Nephron progenitor cell (in vitro differentiated cells): ENCODE data around the gene DENND2D.

Experiments used
- DNase-seq: peaks from one replicate; pipeline ENCODE4 v3.0.0; 2021
- H3K27ac Mint-ChIP-seq: 2 replicates; pipeline ENCODE4 v1.8.0; 2021; ENCODE audit warnings: mild to moderate bottlenecking, moderate library complexity, mixed read lengths
- H3K27me3 Mint-ChIP-seq: 2 replicates; pipeline ENCODE4 v1.8.0; 2021; ENCODE audit warnings: mild to moderate bottlenecking, low read depth, mixed read lengths; ENCODE audit not compliant: poor library complexity
- H3K36me3 Mint-ChIP-seq: 2 replicates; pipeline ENCODE4 v1.8.0; 2021; ENCODE audit warnings: low read depth, mixed read lengths
- H3K4me1 Mint-ChIP-seq: 2 replicates; pipeline ENCODE4 v1.8.0; 2021; ENCODE audit warnings: mixed read lengths
- H3K4me3 Mint-ChIP-seq: 2 replicates; pipeline ENCODE4 v1.8.0; 2021; ENCODE audit warnings: mild to moderate bottlenecking, moderate library complexity, mixed read lengths
- H3K9me3 Mint-ChIP-seq: 2 replicates; pipeline ENCODE4 v1.8.0; 2021; ENCODE audit warnings: mild to moderate bottlenecking, moderate library complexity, mixed read lengths
- TF ChIP-seq, protein P1 (sequence below): fragments of 200-600 bp; sonication (generic); IDR thresholded peaks from 2 replicates; pipeline ENCODE4 v1.5.0; 2021; ENCODE audit warnings: antibody characterized with exemption

Gene DENND2D

DNA sequence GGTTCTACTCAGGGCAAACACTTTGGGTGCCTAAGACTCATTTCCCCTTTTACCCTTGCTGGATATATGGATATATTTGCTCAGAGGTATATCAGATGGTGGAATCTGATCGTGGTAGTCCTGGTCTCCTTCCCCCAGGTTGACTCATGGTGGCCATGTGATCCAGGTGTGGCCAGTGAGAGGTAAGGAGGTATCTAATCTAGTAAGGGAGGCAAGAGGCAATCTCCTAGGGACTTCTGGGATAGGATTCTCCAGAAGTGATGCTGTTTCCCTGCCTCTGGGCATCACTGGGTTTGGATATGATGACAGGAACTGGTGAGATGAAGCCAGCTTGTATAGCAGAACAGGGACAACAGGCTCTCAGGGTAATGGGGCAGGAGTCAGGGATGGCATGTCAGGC, 8.5 kb upstream of the DENND2D start:
- Mint-ChIP-seq H3K4me1 (peaks cover 10% of the 10 kb centered on the region), H3K4me3 (no peak overlapping the region), H3K27me3 (peaks cover 41% of the 10 kb centered on the region), H3K36me3 (no peaks in the 10 kb centered on the region), H3K27ac (no peak overlapping the region), H3K9me3 (peaks cover 6% of the 10 kb centered on the region)
- no peak for DNase-seq
- TF ChIP-seq, protein P1, sequence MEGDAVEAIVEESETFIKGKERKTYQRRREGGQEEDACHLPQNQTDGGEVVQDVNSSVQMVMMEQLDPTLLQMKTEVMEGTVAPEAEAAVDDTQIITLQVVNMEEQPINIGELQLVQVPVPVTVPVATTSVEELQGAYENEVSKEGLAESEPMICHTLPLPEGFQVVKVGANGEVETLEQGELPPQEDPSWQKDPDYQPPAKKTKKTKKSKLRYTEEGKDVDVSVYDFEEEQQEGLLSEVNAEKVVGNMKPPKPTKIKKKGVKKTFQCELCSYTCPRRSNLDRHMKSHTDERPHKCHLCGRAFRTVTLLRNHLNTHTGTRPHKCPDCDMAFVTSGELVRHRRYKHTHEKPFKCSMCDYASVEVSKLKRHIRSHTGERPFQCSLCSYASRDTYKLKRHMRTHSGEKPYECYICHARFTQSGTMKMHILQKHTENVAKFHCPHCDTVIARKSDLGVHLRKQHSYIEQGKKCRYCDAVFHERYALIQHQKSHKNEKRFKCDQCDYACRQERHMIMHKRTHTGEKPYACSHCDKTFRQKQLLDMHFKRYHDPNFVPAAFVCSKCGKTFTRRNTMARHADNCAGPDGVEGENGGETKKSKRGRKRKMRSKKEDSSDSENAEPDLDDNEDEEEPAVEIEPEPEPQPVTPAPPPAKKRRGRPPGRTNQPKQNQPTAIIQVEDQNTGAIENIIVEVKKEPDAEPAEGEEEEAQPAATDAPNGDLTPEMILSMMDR: no peak

- peaks cover 60% of the 10 kb centered on the region for H3K27me3 Mint-ChIP-seq
- peaks cover 6% of the 10 kb centered on the region for H3K9me3 Mint-ChIP-seq
- no peak for DNase-seq
- H3K36me3 Mint-ChIP-seq: no peaks in the 10 kb centered on the region
- TF ChIP-seq, protein P1: no peak
- peaks cover 10% of the 10 kb centered on the region for H3K4me1 Mint-ChIP-seq
- H3K4me3 Mint-ChIP-seq: peak overlapping the region; percentile 22
- H3K27ac Mint-ChIP-seq: no peak overlapping the region
Observed at GRCh38 chr1:111205714-111206050, 5.2 kb upstream of the DENND2D start.

GRCh38 chr1:111204983-111205713, 4.7 kb upstream of the DENND2D start:
- TF ChIP-seq, protein P1: no peak
- Mint-ChIP-seq H3K9me3 (peaks cover 6% of the 10 kb centered on the region), H3K4me1 (peaks cover 10% of the 10 kb centered on the region), H3K36me3 (no peaks in the 10 kb centered on the region), H3K4me3 (peak overlapping the region; percentile 68), H3K27ac (no peak overlapping the region), H3K27me3 (peaks cover 64% of the 10 kb centered on the region)
- no peak for DNase-seq

DNA sequence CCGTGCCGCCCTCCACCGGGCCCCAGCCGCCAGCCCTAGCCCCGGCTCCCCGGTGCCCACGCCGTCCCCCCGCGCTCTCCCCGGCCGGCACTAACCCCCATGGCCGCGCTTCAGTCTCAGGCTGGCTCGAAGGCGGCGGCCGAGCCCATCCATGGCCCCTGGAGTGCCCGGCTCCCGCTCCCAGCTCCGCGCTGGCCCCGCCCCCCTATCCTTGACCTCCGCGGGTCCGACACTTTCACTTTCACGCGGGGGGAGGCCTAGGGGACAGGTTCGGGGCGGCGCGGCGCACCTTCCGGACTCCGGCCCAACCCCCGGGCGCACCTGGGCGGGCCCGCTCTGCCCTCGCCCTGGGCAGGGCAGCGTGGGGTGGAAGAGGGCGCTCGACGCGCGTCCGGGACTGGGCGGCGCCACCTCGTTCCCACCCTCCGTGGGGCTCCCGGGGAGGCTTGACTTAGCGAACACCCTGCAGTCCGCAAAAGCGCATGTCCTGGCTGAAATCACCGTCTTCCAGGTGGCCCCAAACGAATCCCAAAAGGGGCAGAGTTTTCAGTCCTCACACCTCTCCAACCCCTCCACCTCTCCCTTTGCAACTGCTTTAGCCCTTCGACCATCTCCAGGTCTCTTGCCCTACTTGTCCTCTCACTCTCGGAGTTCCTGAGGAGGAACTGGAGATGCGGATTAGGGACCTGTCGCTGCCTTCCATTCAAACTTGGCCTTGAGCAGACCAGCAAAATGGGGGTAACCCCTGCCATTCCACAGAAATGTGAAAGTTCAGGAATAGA, 3.9 kb upstream of the DENND2D start:
- peaks cover 67% of the 10 kb centered on the region for H3K27me3 Mint-ChIP-seq
- H3K4me1 Mint-ChIP-seq: peaks cover 10% of the 10 kb centered on the region
- peak overlapping the region; percentile 68 for H3K4me3 Mint-ChIP-seq
- peaks cover 6% of the 10 kb centered on the region for H3K9me3 Mint-ChIP-seq
- H3K36me3 Mint-ChIP-seq: no peaks in the 10 kb centered on the region
- H3K27ac Mint-ChIP-seq: no peak overlapping the region
- TF ChIP-seq, protein P1: no peak
- DNase-seq: peak; percentile 23

DNA sequence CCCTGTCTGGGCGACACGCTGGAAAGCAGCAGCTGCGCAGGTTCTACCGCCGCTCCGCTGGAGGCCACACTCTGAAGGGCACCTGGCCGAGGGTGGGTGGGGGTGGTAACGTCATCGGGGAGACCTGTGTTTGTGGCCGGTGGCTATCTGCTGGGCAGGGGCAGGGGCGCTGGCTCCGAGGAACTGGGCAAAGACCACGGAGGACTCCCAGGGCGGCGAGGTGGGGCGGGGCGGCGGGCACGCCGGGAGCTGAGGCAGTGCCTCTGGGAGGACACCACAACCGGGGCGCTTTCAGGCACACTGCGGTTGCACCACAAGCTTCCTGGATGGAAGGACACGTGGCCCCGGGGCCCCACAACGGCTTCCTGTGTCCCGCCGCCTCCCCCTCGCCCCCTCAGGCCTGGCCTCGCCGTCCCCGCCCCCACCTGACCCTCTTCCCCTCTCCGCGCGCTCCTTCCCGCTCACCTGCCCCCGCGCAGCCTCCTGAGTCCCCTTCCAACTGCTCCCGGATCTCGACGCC, 3.3 kb upstream of the DENND2D start:
- DNase-seq: peak; percentile 9
- peaks cover 6% of the 10 kb centered on the region for H3K9me3 Mint-ChIP-seq
- TF ChIP-seq, protein P1: no peak
- H3K4me1 Mint-ChIP-seq: peaks cover 10% of the 10 kb centered on the region
- H3K27me3 Mint-ChIP-seq: peaks cover 67% of the 10 kb centered on the region
- peak overlapping the region; percentile 59 for H3K4me3 Mint-ChIP-seq
- H3K27ac Mint-ChIP-seq: no peak overlapping the region
- no peaks in the 10 kb centered on the region for H3K36me3 Mint-ChIP-seq
